Right lobe of liver (tissue), 4 donors: Measurements from ENCODE around the gene PRMT5.

Experiments
- POLR2A ChIP-seq: fragments of 450-650 bp; IDR thresholded peaks from one replicate; pipeline ENCODE4 v1.6.1; 2017; ENCODE audit warnings: antibody characterized with exemption, mild to moderate bottlenecking
- TF ChIP-seq, protein P1 (sequence below), 4 donors: fragments of 200-600 bp in 3 of 4; fragments of 450-650 bp in 1 of 4; IDR thresholded peaks; one replicate each; pipeline versions ENCODE4 v1.5.1 to v1.8.0; 2016 to 2022; ENCODE audit warnings: antibody characterized with exemption in 4 of 4, mild to moderate bottlenecking in 2 of 4
- donor health status: DM: no; HTN: no; CAD: no.
- donor health status: DM: no; HTN: no; CAD: no.
- donor health status: DM: no; HTN: yes; CAD: no.

DNA sequence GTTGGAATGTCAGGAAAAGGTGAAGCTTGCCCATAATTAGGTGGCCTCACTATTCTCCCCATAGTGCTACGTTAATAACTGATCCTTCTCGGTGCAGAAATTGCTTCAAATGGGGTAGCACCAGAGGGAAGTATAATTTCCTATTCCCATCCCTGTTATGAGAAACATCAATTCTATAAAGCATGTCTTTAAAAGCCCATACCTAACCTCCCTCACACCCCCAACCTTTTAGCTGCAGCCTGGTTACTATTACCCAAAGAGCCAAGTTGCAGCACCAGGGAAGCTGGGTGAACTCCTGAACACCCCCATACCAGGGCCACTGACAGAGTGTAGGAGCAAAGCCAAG lies 25.5 kb downstream of the PRMT5 start:
- TF ChIP-seq, protein P1, sequence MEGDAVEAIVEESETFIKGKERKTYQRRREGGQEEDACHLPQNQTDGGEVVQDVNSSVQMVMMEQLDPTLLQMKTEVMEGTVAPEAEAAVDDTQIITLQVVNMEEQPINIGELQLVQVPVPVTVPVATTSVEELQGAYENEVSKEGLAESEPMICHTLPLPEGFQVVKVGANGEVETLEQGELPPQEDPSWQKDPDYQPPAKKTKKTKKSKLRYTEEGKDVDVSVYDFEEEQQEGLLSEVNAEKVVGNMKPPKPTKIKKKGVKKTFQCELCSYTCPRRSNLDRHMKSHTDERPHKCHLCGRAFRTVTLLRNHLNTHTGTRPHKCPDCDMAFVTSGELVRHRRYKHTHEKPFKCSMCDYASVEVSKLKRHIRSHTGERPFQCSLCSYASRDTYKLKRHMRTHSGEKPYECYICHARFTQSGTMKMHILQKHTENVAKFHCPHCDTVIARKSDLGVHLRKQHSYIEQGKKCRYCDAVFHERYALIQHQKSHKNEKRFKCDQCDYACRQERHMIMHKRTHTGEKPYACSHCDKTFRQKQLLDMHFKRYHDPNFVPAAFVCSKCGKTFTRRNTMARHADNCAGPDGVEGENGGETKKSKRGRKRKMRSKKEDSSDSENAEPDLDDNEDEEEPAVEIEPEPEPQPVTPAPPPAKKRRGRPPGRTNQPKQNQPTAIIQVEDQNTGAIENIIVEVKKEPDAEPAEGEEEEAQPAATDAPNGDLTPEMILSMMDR (IDR thresholded peaks at IDR 0.05): no peak
- TF ChIP-seq POLR2A: no peak
